Fibroblast of lung (primary cell): ENCODE results near the gene PKD1.

Experiments used
- CTCF ChIP-seq, 2 donors: IDR thresholded peaks in 1 of 2; conservative IDR thresholded peaks in 1 of 2; 1 replicate in 1 of 2; 2 replicates in 1 of 2; pipeline ENCODE4 v1.5.1; 2011 to 2012; ENCODE audit warnings: low read length in 2 of 2, control low read depth in 1 of 2, inconsistent platforms in 1 of 2, low read depth in 1 of 2, mild to moderate bottlenecking in 1 of 2
- EZH2 ChIP-seq: IDR thresholded peaks from 2 replicates; pipeline ENCODE4 v1.5.1; 2012; ENCODE audit warnings: low read length, control low read depth, mild to moderate bottlenecking; ENCODE audit errors: missing control alignments

GRCh38 chr16:2043667-2044451 lies 91.8 kb downstream of the PKD1 start:
- TF ChIP-seq CTCF (conservative IDR thresholded peaks at IDR 0.05 in 1 of 2, IDR thresholded peaks at IDR 0.05 in 1 of 2; ENCODE audit: low read depth in 1 of 2, low read length in 2 of 2) (no peak), EZH2 (no peak)
